AG08395 (cell line): ENCODE results near the gene LMNTD1.

Experiments
- DNase-seq: peaks from one replicate; pipeline ENCODE4 v3.0.0; 2012; ENCODE audit warnings: mixed read lengths, low spot score

The LMNTD1 gene

DNA sequence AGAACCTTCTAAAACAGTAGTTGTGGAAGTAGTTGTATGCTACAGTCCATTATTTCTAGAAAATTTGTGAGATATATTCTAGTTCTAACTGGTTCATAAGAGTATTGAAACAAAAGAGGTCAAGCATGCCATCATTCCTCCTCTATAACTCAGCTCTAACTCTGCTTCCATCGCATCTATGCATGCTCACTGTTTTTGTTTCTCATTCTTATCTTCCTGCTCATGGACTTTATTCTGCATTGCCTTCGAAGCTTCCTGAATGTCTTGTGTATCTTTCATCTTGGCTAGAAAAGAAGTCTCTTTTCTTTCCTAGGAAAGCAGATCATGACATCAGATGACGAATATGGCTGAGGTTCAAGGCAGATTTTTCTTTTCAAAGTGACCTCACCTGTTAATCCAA, 402 bp downstream of the LMNTD1 start:
- no peak for DNase-seq

DNA sequence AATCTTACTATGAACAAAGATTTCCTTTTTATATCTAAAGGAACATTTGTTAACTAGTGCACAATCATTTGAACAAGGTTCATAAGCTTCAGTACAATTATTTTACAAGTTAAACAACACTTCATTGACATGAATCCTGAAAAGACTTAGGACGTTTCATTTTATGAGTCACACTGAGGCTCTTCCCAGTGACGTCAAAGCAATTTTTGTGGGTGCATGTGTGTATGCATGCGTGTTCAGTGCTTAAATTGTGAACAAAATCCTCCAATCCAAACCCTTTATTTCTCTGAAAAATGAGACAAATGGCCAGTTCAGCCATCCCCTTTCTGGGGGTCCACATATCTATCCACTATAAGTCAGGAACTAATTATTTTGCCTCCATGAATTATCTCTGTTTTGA, 2.9 kb downstream of the LMNTD1 start:
- no peak for DNase-seq

DNA sequence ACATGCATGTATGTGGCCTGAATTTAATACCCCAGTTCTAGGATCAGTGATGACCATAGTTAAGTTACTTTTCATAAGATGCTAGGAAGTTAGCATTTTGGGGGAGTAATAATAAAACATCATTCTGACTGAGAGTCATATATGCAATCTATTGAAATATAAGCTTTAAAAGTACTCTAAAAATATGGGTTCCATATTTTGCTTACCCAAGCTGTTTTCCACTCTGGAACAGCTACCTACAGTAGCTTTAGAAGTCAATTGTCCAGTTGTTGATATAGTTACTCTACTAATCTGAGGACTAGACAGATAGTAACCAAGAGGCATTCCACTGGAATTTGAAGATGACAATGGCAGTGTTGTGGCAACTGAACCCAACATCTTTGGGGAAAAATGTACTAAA, 4.0 kb downstream of the LMNTD1 start:
- no peak for DNase-seq

DNA sequence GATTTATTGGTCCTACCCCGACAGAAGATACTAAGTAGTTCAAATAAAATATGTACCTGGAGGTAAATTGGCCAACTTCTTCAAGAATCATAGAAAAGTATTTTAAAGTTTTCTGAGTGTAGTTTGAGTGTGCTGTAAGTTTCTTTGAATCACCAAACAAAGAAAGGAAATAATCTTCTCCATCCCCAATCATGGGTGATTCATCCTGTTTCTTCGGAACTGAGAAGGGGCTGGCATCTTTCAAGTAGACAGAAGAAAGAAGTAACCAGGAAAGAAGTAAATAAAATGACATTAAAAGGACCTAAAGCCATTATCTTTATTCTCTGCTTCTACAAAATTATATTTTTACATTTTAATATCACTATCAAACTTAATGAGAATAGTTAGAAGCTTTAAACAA, 6.8 kb downstream of the LMNTD1 start:
- no peak for DNase-seq

DNA sequence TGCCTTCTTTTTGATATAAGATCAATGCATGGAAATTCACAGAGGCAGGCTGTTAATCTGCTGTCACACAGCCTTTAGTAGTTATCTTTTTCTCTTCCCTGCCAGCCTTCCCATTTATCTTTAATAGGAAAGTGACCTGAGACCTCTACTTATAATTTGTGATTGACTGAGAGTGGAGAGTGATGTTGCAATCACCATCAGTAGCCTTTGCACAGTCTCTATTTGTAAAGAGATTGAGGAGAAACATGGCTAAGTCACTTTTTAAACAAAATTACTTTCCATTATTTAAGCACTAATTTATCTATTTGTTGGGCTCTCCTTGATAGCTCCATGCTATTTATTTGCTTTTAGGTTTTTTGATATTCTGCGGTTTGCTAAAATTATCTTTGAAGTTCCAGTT, 19.9 kb downstream of the LMNTD1 start:
- DNase-seq, result no peak

DNA sequence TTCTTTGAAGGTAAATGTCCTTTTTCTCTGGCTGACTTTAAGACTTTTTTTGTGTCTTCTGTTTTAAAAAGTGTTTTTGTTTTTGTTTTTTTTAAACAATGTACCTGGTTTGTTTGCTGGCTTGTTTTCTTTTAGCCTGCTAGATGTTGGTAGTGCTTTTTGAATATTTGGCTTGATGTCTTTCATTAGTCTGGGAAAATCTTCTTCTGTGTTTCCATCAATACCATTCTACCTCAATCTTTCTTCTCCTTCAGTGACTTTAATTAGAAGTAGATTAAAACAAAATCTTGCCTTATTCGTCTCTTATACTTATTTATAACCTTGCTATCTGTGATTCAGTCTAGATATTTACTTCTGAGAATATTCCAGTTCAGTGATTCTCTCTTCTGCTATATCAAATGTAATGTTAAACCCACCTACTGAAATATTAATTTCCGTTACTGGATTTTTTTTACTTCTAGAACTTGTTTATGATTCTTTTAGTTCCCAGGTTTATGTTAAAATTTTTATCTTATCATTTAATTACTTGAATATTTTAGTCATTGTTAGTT, 21.5 kb downstream of the LMNTD1 start:
- no peak for DNase-seq

DNA sequence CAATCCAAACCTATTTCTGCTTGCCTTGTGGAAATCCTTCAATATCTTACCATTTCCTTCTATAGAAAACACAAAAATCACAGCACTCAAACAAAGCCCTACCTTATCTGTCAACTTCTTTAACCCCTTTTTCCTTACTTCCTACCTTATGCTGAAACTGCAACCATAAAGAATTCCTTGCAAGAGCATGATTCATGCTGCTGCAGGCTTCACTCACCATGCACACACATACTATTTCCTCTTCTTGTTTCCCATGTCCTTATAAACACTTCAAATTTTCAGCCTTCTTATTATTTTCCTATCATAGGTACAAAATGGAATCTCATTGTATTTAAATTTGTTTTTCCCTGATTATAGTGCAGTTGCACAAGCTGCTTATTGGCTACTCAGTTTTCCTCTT, 23.3 kb downstream of the LMNTD1 start:
- DNase-seq, result peak; percentile 6

DNA sequence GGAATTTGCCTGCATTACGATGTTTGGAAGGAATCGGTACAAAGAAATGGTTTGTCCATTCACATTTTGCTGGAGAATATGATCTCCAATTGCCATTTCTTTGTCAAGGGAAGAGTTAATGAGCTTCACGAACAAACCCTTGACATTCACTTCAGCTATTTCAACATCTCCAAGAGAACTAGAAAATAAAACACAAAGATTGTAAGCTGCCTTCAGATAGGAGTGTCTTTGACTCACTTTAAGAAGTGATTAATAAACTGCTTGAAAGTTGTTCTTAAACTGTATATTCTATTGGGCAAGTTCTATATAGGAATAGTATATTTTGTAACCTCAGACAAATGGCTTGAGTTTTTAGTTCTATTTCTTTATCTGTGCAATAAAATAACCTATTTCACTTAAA, 26.3 kb downstream of the LMNTD1 start:
- no peak for DNase-seq

DNA sequence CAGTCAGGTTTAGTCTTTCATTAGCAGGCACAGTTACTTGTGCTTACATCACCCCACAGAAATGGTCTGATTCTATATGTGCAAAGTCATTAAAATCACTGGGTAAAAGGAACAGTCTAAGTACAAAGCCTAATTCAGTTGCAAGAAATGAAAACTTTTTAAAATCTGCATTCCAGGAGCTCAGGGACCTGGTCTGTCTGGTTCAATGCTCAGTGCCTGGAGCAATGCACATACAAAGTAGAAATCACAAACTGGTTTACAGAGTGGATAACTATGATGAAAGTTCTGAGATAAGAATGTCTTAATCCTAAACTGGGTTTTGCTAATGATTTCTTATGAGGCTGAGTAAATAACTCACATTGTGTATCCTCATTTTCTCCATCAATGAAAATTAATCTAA, 28.7 kb downstream of the LMNTD1 start:
- DNase-seq, result no peak

DNA sequence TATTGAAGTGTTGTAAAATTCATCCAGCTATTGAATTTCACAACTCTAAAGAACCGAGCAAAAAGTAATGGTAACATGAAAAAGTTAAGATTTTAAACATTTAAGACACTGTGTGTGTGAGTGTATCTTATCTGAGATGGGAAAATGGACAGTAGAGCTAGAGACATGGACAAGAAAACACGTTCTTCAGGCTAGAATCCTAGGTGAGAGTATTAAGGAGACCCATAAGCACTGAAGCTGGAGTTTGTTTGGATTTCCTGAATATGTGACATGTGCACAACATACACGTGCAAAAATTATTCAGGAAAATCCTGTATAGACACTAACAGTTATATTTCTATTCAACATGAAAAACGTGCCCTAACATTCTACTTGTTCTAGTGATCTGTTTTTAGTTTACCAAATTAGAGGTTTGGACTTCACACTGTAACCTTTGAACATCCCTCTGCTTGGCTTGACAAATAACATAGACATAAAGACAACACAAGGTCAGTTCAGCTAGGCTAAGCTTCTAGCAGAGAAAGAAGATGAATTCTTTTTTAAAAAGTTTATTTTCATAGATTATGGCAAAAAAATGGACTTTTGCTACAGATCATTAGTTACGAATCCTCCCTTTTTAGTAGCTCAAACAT, 31.3 kb downstream of the LMNTD1 start:
- no peak for DNase-seq

DNA sequence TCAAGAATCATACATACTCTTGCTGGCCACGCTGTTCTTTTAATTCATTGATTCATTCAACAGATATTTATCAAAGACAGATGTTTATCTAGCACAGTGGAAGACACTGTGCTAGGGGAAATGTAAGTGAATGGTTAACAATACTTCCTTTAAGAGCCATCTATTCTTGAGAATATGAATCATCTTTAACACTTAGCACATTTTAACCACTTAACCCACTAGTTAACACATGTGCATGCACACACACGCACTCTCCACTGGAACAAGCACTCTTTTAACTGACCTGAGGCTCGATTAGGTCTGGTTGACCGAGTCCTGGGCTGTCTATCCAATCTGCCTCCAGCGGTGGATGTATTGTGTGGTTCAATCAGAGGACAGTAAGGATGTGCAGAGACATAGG, 34.6 kb downstream of the LMNTD1 start:
- peak; percentile 20 for DNase-seq

DNA sequence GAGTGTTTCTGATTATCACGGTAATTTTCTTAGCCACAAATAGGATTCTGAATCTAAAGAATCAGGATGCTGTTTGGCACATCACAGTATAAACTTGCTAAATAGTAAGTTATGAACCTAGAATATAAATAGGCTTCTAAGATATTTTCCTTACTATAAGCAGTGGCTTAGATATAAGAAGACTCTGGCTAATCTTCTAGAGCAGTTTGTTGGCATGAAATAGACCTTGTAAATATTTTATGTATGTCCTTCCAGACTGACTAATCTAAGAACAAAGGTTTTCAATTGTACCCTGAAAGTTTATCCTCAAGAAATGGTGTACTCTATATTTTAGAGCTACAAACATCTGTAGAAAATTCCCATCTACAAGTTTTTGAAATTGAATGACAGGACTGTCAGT, 48.3 kb downstream of the LMNTD1 start:
- DNase-seq, result no peak

DNA sequence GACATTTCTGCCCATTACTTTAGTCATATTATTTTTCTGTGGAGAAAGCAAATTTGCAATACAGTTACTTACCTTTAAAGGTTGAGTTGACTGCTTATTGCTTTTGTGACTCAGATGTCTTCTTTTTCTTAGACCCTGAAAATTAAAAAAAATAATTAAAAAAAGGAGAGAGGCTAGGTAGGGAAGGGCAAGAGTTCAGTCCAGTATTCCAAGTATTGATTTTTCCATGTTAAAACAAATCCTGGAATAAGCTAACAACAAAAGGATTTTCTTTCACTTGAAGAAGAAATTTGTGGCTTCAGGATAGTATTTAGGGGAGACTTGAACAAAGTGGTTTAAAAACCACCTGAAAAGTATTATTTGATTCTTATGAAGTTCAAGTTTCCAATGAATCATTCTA, 49.4 kb downstream of the LMNTD1 start:
- DNase-seq, result no peak

DNA sequence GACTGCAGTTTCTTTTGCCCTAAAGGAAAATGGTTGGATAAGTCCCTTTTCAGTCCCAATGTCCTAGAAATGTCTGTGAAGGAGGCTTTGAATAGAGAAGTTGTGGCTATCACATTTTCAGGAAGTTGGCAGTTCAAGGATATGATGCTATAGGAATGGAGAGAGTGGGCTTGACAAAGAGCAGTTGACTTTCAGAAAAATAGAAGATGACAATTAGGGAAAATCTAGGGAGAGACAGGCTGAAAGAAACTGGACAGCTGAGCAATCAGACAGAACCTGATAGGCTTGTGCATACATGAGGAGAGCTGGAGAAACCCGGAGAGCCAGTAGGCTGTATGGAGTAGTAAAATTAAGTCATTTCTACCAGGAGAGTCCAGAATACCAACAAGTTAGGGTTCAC, 50.5 kb downstream of the LMNTD1 start:
- DNase-seq, result no peak

DNA sequence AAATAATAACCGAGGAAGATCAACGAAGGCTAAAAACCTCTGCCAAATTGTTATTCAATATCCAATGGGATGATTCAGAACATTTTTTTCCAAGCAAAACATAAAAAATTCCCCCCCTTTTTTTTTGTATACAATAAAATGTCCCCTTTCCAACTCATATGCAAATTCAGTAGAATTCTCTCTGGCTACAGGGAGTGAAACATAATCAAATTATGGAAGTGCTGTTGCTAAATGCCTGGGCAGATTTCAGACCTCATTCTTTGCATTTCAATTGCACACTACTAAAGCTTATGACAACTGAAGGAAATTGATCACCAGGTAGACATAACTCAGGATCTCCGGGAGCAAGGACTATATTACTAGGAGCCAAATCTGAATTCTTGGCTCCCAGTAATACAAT, 51.0 kb downstream of the LMNTD1 start:
- no peak for DNase-seq

DNA sequence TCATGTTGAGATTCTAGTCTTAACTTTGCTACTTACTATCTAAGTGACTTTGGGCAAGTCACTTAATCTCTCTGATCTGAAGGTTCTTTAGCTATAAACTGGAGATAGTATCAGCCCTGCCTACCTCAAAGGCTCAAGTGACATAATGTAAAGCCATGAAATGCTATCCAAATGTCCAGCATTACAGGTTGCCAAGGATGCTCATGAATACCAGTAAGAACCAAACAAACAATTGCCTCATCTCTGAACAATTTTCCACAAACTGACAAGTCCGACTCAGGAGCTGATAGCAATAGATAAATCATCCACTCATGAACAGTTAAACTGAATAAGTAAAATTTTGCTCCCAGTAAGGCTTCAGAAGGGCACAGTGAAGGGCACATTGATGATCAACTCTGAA, 51.5 kb downstream of the LMNTD1 start:
- peak; percentile 12 for DNase-seq

DNA sequence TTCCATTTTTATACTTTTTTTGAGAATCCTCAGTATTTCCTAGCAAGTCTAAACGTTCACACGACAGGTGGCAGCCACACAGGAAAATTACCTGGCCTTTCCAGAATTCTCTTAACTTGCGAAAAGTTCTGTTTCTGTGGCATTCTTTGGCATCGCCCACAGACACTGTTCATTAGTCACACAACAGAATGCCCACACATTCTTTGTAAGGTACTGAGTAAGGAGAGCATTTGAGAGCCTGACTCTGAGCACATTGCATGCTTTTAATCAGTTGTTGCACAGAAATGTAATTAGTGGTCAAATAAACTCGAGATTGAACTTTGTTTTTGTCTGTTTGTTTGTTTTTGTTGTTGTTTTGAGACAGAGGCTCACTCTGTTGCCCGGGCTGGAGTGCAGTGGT, 52.4 kb downstream of the LMNTD1 start:
- DNase-seq, result peak; percentile 20

DNA sequence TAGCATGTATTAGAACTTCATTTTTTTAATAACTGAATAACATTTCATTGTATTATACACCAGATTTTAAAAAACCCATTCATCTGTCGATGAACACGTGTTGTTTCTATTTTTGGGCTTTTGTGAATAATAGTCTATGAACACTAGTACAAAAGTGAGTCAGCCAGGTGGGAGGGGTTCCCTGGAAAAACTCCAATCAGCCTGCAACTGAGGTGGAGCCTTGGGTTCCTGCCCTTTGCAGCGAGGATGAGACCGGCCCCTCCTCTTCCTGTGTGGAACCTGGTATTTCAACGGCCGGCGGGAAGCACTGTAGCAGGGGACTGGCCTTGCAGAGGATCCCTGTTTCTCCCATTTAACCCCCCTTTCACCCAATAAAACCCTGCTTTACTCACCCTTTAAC, 56.1 kb downstream of the LMNTD1 start:
- no peak for DNase-seq

DNA sequence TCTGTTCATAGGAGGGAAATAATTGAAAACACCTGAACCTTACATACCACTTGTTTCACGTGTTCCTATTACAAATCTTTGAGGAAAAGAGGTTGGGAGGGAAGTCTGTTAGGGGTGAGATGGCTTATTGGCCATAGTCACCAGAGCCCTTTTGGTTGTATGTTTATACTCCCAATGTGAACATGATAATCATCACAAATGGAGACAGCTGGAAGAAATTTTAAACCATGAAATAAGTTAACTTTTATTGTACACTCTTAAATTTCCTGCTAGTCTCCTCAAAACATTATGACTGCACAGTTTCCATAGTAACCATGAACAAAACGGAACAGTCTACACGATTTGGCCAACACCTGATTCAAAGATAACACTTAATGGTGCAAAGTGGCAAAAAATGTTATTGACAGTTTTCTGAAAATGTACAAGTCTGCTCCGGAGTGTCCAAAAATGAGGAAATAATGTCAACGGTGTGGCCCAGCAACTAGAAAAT, 56.9 kb downstream of the LMNTD1 start:
- DNase-seq, result peak; percentile 35

DNA sequence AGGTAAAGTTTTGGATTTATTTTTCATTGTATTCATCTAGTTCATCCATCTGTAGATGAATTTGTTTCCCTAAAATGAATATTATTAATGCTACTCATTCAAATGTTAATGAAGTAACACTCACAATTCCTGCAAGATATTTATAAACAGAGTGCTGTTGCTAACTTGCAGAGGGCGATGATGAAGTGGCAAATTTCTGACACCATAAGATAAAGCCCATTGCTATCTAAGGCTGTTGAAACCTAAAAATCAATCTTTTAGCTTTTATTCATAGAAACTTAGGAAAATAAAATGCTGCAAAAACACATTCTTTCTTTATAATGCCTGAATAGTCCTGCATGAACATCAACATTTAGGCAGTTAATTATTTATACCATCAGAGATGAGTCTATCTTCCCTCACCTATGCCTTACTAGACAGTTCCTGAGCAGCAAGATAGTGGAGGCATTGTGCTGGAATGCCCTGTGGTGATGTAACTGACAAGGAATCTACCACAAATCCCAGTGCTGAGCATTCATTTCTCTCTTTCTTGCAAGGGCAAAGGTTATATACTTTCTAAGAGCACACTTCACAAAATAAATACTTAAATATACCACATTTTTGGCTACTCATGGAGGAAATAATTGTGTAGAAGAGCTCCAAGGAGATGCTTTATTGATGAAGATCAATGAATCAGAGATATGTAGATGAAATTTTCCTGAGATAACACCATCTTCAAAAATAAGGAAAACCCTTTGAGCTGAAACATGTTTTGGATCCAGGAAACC, 57.6 kb downstream of the LMNTD1 start:
- DNase-seq, result peak; percentile 64

DNA sequence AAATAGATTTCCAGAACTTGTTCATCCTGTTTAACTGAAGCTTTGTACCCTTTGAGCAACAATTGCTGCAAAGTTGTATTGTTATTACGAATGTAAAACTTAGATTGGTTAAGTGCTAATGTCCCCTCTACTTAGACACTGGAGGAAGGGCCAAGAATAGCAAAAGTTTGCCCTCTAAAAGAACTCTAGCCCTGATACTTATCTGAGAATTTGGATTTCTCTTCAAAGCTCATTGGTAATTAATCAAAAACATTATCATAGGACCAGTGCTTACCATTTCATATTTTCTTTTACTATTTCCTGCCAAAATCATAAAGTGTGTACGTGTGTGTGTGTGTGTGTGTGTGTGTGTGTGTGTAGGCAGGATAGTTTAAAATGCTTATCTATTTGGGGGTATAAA, 58.2 kb downstream of the LMNTD1 start:
- no peak for DNase-seq

DNA sequence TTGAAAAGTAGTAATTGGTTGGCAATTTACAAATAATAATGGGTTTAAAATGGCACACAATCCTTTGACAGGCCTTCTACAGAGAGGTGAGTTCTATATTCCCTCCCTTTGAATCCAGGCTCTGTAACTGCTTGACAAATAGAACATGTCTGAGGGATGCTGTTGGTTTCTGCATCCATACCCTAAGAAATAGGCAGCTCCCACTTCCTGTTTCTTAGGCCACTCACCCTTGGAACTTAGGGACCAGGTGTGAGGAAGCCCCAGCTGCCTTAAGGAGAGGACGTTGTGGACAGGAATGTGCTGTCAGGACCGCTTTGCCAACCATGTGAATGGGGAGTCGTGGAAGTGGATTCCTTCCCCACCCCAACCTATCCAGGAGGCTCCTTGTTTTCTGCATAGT, 59.4 kb downstream of the LMNTD1 start:
- DNase-seq, result no peak
